Mesenchymal stem cell (in vitro differentiated cells and primary cell): Measurements from ENCODE around the gene NMT1.

Experiments
- DNase-seq: peaks from one replicate; pipeline ENCODE4 v3.0.0-alpha.2; 2013
- H2AFZ ChIP-seq: one replicate; pipeline ENCODE4 v1.6.1; 2013; ENCODE audit warnings: low read depth, mild to moderate bottlenecking, control low read depth, inconsistent platforms, low read length, moderate library complexity
- H2AK5ac ChIP-seq: 2 replicates; pipeline ENCODE4 v1.6.1; 2013; ENCODE audit warnings: low read length, moderate library complexity, mild to moderate bottlenecking, inconsistent platforms; ENCODE audit not compliant: severe bottlenecking
- H2BK120ac ChIP-seq: one replicate; pipeline ENCODE4 v1.6.1; 2013; ENCODE audit warnings: low read depth, mild to moderate bottlenecking, inconsistent platforms, low read length, moderate library complexity
- H2BK12ac ChIP-seq, 2 experiments: one replicate each; pipeline ENCODE4 v1.6.1; 2013; ENCODE audit warnings: inconsistent platforms in 2 of 2, low read length in 2 of 2, mild to moderate bottlenecking in 2 of 2, moderate library complexity in 2 of 2, control low read depth in 1 of 2
- H2BK15ac ChIP-seq: one replicate; pipeline ENCODE4 v1.6.1; 2013; ENCODE audit warnings: mild to moderate bottlenecking, low read depth, inconsistent platforms; ENCODE audit not compliant: poor library complexity, severe bottlenecking
- H2BK5ac ChIP-seq: 2 replicates; pipeline ENCODE4 v1.6.1; 2013; ENCODE audit warnings: low read depth, mild to moderate bottlenecking, low read length, control low read depth, inconsistent platforms; ENCODE audit not compliant: poor library complexity, severe bottlenecking
- H3K14ac ChIP-seq, 2 experiments: one replicate each; pipeline ENCODE4 v1.6.1; 2013; ENCODE audit warnings: inconsistent platforms in 2 of 2, low read length in 2 of 2, control low read depth in 1 of 2, mild to moderate bottlenecking in 1 of 2, moderate library complexity in 1 of 2
- H3K18ac ChIP-seq, 2 experiments: one replicate each; pipeline ENCODE4 v1.6.1; 2013; ENCODE audit warnings: inconsistent platforms in 2 of 2, low read length in 2 of 2, control low read depth in 1 of 2, low read depth in 1 of 2, mild to moderate bottlenecking in 1 of 2
- H3K23ac ChIP-seq, 2 experiments: one replicate each; pipeline ENCODE4 v1.6.1; 2013; ENCODE audit warnings: inconsistent platforms in 2 of 2, low read length in 2 of 2, mild to moderate bottlenecking in 2 of 2, moderate library complexity in 2 of 2, control low read depth in 1 of 2
- H3K27ac ChIP-seq: 2 replicates; pipeline ENCODE4 v1.5.1; 2013; ENCODE audit warnings: mild to moderate bottlenecking, moderate library complexity, low read length, control low read depth, inconsistent platforms; ENCODE audit not compliant: poor library complexity, severe bottlenecking
- H3K27me3 ChIP-seq, 2 experiments: 2 replicates each; pipeline versions ENCODE4 v1.6.1 to v1.7.0; 2013; ENCODE audit warnings: low read length in 2 of 2, mild to moderate bottlenecking in 2 of 2, moderate library complexity in 2 of 2, control low read depth in 1 of 2, inconsistent platforms in 1 of 2; ENCODE audit not compliant: control insufficient read depth in 1 of 2, insufficient read depth in 1 of 2
- H3K36me3 ChIP-seq, 2 experiments: 2 replicates each; pipeline versions ENCODE4 v1.6.1 to v1.7.0; 2013; ENCODE audit warnings: low read length in 2 of 2, control low read depth in 1 of 2, inconsistent platforms in 1 of 2, low read depth in 1 of 2, mild to moderate bottlenecking in 1 of 2; ENCODE audit not compliant: insufficient read depth in 2 of 2, control insufficient read depth in 1 of 2
- H3K4ac ChIP-seq, 2 experiments: one replicate each; pipeline ENCODE4 v1.6.1; 2013; ENCODE audit warnings: inconsistent platforms in 2 of 2, low read length in 2 of 2, mild to moderate bottlenecking in 2 of 2, moderate library complexity in 2 of 2, control low read depth in 1 of 2, low read depth in 1 of 2
- H3K4me1 ChIP-seq: 2 replicates; pipeline ENCODE4 v1.6.1; 2013; ENCODE audit warnings: low read depth, low read length, control low read depth; ENCODE audit not compliant: control insufficient read depth, insufficient read depth
- H3K4me2 ChIP-seq: 2 replicates; pipeline ENCODE4 v1.6.1; 2013; ENCODE audit warnings: low read length, mild to moderate bottlenecking, inconsistent platforms; ENCODE audit not compliant: poor library complexity, severe bottlenecking
- H3K4me3 ChIP-seq, 2 experiments: 2 replicates each; pipeline versions ENCODE4 v1.5.1 to v1.7.0; 2013; ENCODE audit warnings: low read length in 2 of 2, mild to moderate bottlenecking in 2 of 2, control low read depth in 1 of 2, low read depth in 1 of 2; ENCODE audit not compliant: insufficient read depth in 1 of 2
- H3K79me1 ChIP-seq: replicated peaks from 2 replicates; pipeline ENCODE4 v1.6.1; 2013; ENCODE audit warnings: mild to moderate bottlenecking, control low read depth, low read length, inconsistent platforms; ENCODE audit not compliant: poor library complexity, severe bottlenecking
- H3K9ac ChIP-seq: 2 replicates; pipeline ENCODE4 v1.7.0; 2013; ENCODE audit warnings: mild to moderate bottlenecking, low read length, moderate library complexity
- H3K9me3 ChIP-seq: 2 replicates; pipeline ENCODE4 v1.7.0; 2013; ENCODE audit warnings: mild to moderate bottlenecking, low read length; ENCODE audit not compliant: control insufficient read depth
- H4K8ac ChIP-seq: one replicate; pipeline ENCODE4 v1.6.1; 2013; ENCODE audit warnings: inconsistent platforms, mild to moderate bottlenecking, low read length, moderate library complexity
- H4K91ac ChIP-seq: one replicate; pipeline ENCODE4 v1.6.1; 2013; ENCODE audit warnings: mild to moderate bottlenecking, low read length, inconsistent platforms
- WGBS: methylation state at CpG from one replicate; pipeline ENCODE4 v1.1.7; 2013; ENCODE audit warnings: mixed read lengths; 5-methylcytosine and 5-hydroxymethylcytosine counted together

NMT1 gene

DNA sequence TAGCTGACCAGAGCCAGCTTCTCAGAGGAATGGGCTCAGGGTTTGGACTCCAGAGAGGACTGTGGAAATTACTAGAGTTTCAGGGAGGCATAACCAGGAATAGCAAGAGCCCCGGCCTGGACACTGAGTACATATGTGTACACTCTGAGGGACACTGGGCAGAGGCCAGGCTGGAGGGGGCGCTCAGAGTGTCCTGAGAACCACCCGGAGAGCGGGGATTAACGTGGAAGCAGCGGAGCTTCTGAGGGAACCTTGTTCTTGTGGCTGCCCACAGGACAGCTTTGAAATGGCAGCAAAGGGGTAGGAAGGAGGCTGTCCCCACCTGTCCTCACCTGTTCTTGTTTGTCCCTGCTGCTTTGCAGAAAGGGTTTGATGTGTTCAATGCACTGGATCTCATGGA is 43.4 kb downstream of the NMT1 start:
- Histone ChIP-seq H3K9me3 (no peaks in the 10 kb centered on the region), H3K79me1 (peaks cover 20% of the 10 kb centered on the region), H3K4ac (no peak overlapping the region), H2BK15ac (no peak overlapping the region), H2AK5ac (no peak overlapping the region), H3K27ac (no peak overlapping the region), H3K18ac (no peak overlapping the region), H4K91ac (no peak overlapping the region), H3K14ac (no peak overlapping the region), H2BK12ac (no peak overlapping the region), H3K36me3 (peaks cover 83 to 84% of the 10 kb centered on the region in 2 experiments), H2BK5ac (no peak overlapping the region), H3K23ac (no peak overlapping the region), H3K27me3 (no peaks in the 10 kb centered on the region), H2BK120ac (no peak overlapping the region), H3K4me2 (no peak overlapping the region), H2AFZ (no peak overlapping the region), H3K4me3 (no peak overlapping the region), H3K9ac (no peak overlapping the region), H4K8ac (no peak overlapping the region), H3K4me1 (peaks cover 20% of the 10 kb centered on the region)
- 92% methylated on average over 6 of the region's 6 CpGs for WGBS
- DNase-seq: no peak

GRCh38 chr17:45104907-45105624 is 43.9 kb downstream of the NMT1 start:
- no peaks in the 10 kb centered on the region for H3K27me3 ChIP-seq
- H4K91ac ChIP-seq: no peak overlapping the region
- no peak overlapping the region for H3K14ac ChIP-seq
- peak overlapping the region; percentile 62 for H3K9ac ChIP-seq
- no peaks in the 10 kb centered on the region for H3K9me3 ChIP-seq
- H3K4ac ChIP-seq: no peak overlapping the region
- no peak overlapping the region for H2BK120ac ChIP-seq
- no peak for DNase-seq
- no peak overlapping the region for H2BK15ac ChIP-seq
- H2BK12ac ChIP-seq: no peak overlapping the region
- H3K27ac ChIP-seq: no peak overlapping the region
- H3K36me3 ChIP-seq: peaks cover 78 to 80% of the 10 kb centered on the region in 2 experiments
- no peak overlapping the region for H3K23ac ChIP-seq
- no peak overlapping the region for H2AFZ ChIP-seq
- H3K79me1 ChIP-seq: peaks cover 19% of the 10 kb centered on the region
- peaks cover 20% of the 10 kb centered on the region for H3K4me1 ChIP-seq
- H3K18ac ChIP-seq: no peak overlapping the region
- H3K4me3 ChIP-seq: no peak overlapping the region
- H2BK5ac ChIP-seq: no peak overlapping the region
- no peak overlapping the region for H2AK5ac ChIP-seq
- 96% methylated on average over 16 of the region's 17 CpGs for WGBS
- no peak overlapping the region for H4K8ac ChIP-seq
- no peak overlapping the region for H3K4me2 ChIP-seq

DNA sequence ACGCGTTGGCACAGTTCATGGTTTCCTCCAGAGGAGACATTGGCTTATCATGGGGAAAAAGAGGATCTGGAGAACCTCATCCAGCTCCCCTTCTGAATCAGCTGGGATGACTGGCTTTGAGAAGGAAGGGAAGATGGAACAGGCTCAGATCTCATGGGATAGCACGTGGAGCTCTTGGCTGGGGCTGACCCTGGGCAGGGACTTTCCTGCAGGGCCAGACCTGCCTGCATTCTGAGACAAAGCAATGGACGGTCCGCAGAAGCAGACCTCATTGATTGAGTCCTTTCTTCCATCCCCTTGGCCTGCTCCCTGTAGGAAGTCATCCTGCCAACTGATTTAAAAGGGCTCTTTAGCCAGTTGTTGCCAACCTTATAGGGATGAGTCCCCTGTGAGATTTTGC is 45.0 kb downstream of the NMT1 start:
- no peak overlapping the region for H4K91ac ChIP-seq
- peaks cover 24% of the 10 kb centered on the region for H3K4me1 ChIP-seq
- H3K27me3 ChIP-seq: no peaks in the 10 kb centered on the region
- no peak for DNase-seq
- peaks cover 19% of the 10 kb centered on the region for H3K79me1 ChIP-seq
- no peak overlapping the region for H3K4me3 ChIP-seq
- H4K8ac ChIP-seq: no peak overlapping the region
- H3K4ac ChIP-seq: no peak overlapping the region
- no peak overlapping the region for H2BK5ac ChIP-seq
- H3K9me3 ChIP-seq: no peaks in the 10 kb centered on the region
- H2BK120ac ChIP-seq: no peak overlapping the region
- no peak overlapping the region for H3K27ac ChIP-seq
- H3K23ac ChIP-seq: no peak overlapping the region
- H3K14ac ChIP-seq: no peak overlapping the region
- peaks cover 78 to 80% of the 10 kb centered on the region in 2 experiments for H3K36me3 ChIP-seq
- peak overlapping the region; percentile 40 for H3K9ac ChIP-seq
- H2AFZ ChIP-seq: no peak overlapping the region
- H3K4me2 ChIP-seq: no peak overlapping the region
- H2AK5ac ChIP-seq: no peak overlapping the region
- no peak overlapping the region for H2BK15ac ChIP-seq
- WGBS: 100% methylated on average over 5 of the region's 5 CpGs
- H3K18ac ChIP-seq: no peak overlapping the region
- H2BK12ac ChIP-seq: no peak overlapping the region

GRCh38 chr17:45106582-45106981 is 45.5 kb downstream of the NMT1 start:
- no peak overlapping the region for H3K23ac ChIP-seq
- no peak overlapping the region for H4K91ac ChIP-seq
- no peak overlapping the region for H3K27ac ChIP-seq
- no peak overlapping the region for H2BK120ac ChIP-seq
- H2BK15ac ChIP-seq: no peak overlapping the region
- DNase-seq: no peak
- H2BK5ac ChIP-seq: no peak overlapping the region
- no peak overlapping the region for H3K4me3 ChIP-seq
- no peak overlapping the region for H3K4me2 ChIP-seq
- no peak overlapping the region for H3K14ac ChIP-seq
- peak overlapping the region; percentile 40 for H3K9ac ChIP-seq
- no peak overlapping the region for H2AFZ ChIP-seq
- H3K27me3 ChIP-seq: no peaks in the 10 kb centered on the region
- no peak overlapping the region for H4K8ac ChIP-seq
- no peak overlapping the region for H3K18ac ChIP-seq
- H3K79me1 ChIP-seq: peaks cover 21% of the 10 kb centered on the region
- no peak overlapping the region for H2BK12ac ChIP-seq
- H3K4me1 ChIP-seq: peaks cover 27% of the 10 kb centered on the region
- peaks cover 79 to 81% of the 10 kb centered on the region in 2 experiments for H3K36me3 ChIP-seq
- WGBS: 92% methylated on average over 5 of the region's 5 CpGs
- H3K4ac ChIP-seq: no peak overlapping the region
- no peaks in the 10 kb centered on the region for H3K9me3 ChIP-seq
- H2AK5ac ChIP-seq: no peak overlapping the region
